Lung microvascular endothelial cell (primary cell): ENCODE data around the gene NSUN7. TPM values are rescaled to one million over a fixed set of nuclear protein-coding genes. Genes with fewer than 3 reads are reported as not detected.
A peak's percentile ranks its signal among the peaks of the same experiment; 100 is the strongest.

ENCODE experiments used
- DNase-seq, 2 donors: peaks; one replicate each; pipeline versions ENCODE4 v3.0.0 to v3.0.0-alpha.2; 2010; ENCODE audit warnings: low read depth in 2 of 2
- total RNA-seq: library from RNA; depleted of rRNA; stranded (reverse); fragments of >200 nt; gene quantifications from 2 replicates; pipeline ENCODE4 v1.2.1, GENCODE V29; 2014

Gene NSUN7
- total RNA-seq, 1 donor from 2014 or later, result not detected

GRCh38 chr4:40734497-40734896, 15.3 kb upstream of the NSUN7 start:
- DNase-seq, result no peak

GRCh38 chr4:40736910-40737309, 12.8 kb upstream of the NSUN7 start:
- DNase-seq, result peak; percentile 56 to 58

GRCh38 chr4:40737879-40738278, 11.9 kb upstream of the NSUN7 start:
- DNase-seq, result no peak

- DNase-seq, result no peak
Measured at GRCh38 chr4:40739347-40739746, 10.4 kb upstream of the NSUN7 start.

- no peak for DNase-seq
Measured at GRCh38 chr4:40744218-40744617, 5.5 kb upstream of the NSUN7 start.

- no peak for DNase-seq
Measured at GRCh38 chr4:40745285-40745984, 4.3 kb upstream of the NSUN7 start.

GRCh38 chr4:40747207-40747835, 2.4 kb upstream of the NSUN7 start:
- DNase-seq, result no peak

- no peak for DNase-seq
Measured at GRCh38 chr4:40750461-40751258, 905 bp downstream of the NSUN7 start.

GRCh38 chr4:40755616-40756015, 5.9 kb downstream of the NSUN7 start:
- DNase-seq, result no peak

GRCh38 chr4:40763228-40763716, 13.5 kb downstream of the NSUN7 start:
- no peak for DNase-seq

- no peak for DNase-seq
Measured at GRCh38 chr4:40769266-40769665, 19.5 kb downstream of the NSUN7 start.

GRCh38 chr4:40778090-40778489, 28.3 kb downstream of the NSUN7 start:
- no peak for DNase-seq

GRCh38 chr4:40782876-40783275, 33.1 kb downstream of the NSUN7 start:
- DNase-seq, result no peak

GRCh38 chr4:40785727-40786126, 36.0 kb downstream of the NSUN7 start:
- DNase-seq, result no peak

GRCh38 chr4:40788331-40788730, 38.6 kb downstream of the NSUN7 start:
- DNase-seq, result no peak

GRCh38 chr4:40789031-40789430, 39.3 kb downstream of the NSUN7 start:
- DNase-seq, result no peak

- DNase-seq, result no peak
Measured at GRCh38 chr4:40789771-40790170, 40.0 kb downstream of the NSUN7 start.

- no peak for DNase-seq
Measured at GRCh38 chr4:40800064-40800463, 50.3 kb downstream of the NSUN7 start.

GRCh38 chr4:40804598-40804997, 54.8 kb downstream of the NSUN7 start:
- no peak for DNase-seq

GRCh38 chr4:40808926-40809457, 59.2 kb downstream of the NSUN7 start:
- no peak for DNase-seq

GRCh38 chr4:40811956-40812355, 62.2 kb downstream of the NSUN7 start:
- peak in 1 of 2 donors; percentile 89 for DNase-seq

GRCh38 chr4:40812386-40812785, 62.6 kb downstream of the NSUN7 start:
- peak in 1 of 2 donors; percentile 35 for DNase-seq
